Left lobe of liver (tissue), 2 donors: ENCODE data around the gene MEGF10. TPM values are rescaled to one million over a fixed set of nuclear protein-coding genes. Genes with fewer than 3 reads are reported as not detected.

ENCODE experiments used
- ATAC-seq: fragments of 200-7000 bp; cut with Tn5 transposase; one replicate; pipeline ENCODE4 v1.9.1; 2020; ENCODE audit warnings: mild to moderate bottlenecking, moderate library complexity
- DNase-seq: peaks from one replicate; pipeline ENCODE4 v3.0.0-alpha.2; 2020; ENCODE audit warnings: low spot score
- total RNA-seq: library from RNA; stranded (reverse); gene quantifications from one replicate; pipeline ENCODE4 v1.2.1, GENCODE V29; 2021
- donor health status: DM: no; HTN: no; CAD: no; lungs with moderate emphysema.
- donor health status: DM: no; HTN: yes; CAD: no.

The MEGF10 gene
- total RNA-seq, 1 donor from 2014 or later = 1.4 TPM

- DNase-seq (no peak), ATAC-seq (no peak)
These were observed 141.5 kb downstream of the MEGF10 start for GRCh38 chr5:127431977-127432585.

GRCh38 chr5:127433526-127433925, 142.9 kb downstream of the MEGF10 start:
- DNase-seq = no peak
- ATAC-seq = no peak

- DNase-seq (no peak), ATAC-seq (no peak)
These were observed 144.0 kb downstream of the MEGF10 start for GRCh38 chr5:127434588-127434987.

- DNase-seq (no peak), ATAC-seq (no peak)
These were observed 145.2 kb downstream of the MEGF10 start for GRCh38 chr5:127435821-127436220.

GRCh38 chr5:127439644-127440043, 149.0 kb downstream of the MEGF10 start:
- ATAC-seq (no peak), DNase-seq (no peak)

GRCh38 chr5:127440831-127441230, 150.2 kb downstream of the MEGF10 start:
- ATAC-seq = no peak
- DNase-seq = no peak

GRCh38 chr5:127441799-127442484, 151.3 kb downstream of the MEGF10 start:
- DNase-seq = no peak
- no peak for ATAC-seq

- DNase-seq = no peak
- ATAC-seq = no peak
These were observed 153.6 kb downstream of the MEGF10 start for GRCh38 chr5:127444171-127444570.

GRCh38 chr5:127445328-127445727, 154.7 kb downstream of the MEGF10 start:
- ATAC-seq (no peak), DNase-seq (no peak)

GRCh38 chr5:127446626-127447025, 156.0 kb downstream of the MEGF10 start:
- no peak for DNase-seq
- ATAC-seq = no peak

- ATAC-seq = no peak
- DNase-seq = no peak
These were observed 157.2 kb downstream of the MEGF10 start for GRCh38 chr5:127447827-127448226.

GRCh38 chr5:127450046-127450445, 159.4 kb downstream of the MEGF10 start:
- ATAC-seq (no peak), DNase-seq (no peak)

- ATAC-seq = no peak
- DNase-seq = no peak
These were observed 160.5 kb downstream of the MEGF10 start for GRCh38 chr5:127451096-127451495.

GRCh38 chr5:127452626-127453025, 162.0 kb downstream of the MEGF10 start:
- no peak for DNase-seq

GRCh38 chr5:127471211-127471610, 180.6 kb downstream of the MEGF10 start:
- DNase-seq (no peak), ATAC-seq (no peak)

More at GRCh38 chr5:127452626-127453025, 162.0 kb downstream of the MEGF10 start:
- ATAC-seq = no peak

- ATAC-seq (no peak), DNase-seq (no peak)
These were observed 182.1 kb downstream of the MEGF10 start for GRCh38 chr5:127472700-127473099.

- DNase-seq (no peak), ATAC-seq (no peak)
These were observed 195.9 kb downstream of the MEGF10 start for GRCh38 chr5:127486471-127486870.

- ATAC-seq = peak; percentile 87
- DNase-seq = no peak
These were observed 202.5 kb downstream of the MEGF10 start for GRCh38 chr5:127492854-127493738.

GRCh38 chr5:127498548-127498947, 208.0 kb downstream of the MEGF10 start:
- ATAC-seq (no peak), DNase-seq (no peak)

GRCh38 chr5:127505905-127506304, 215.3 kb downstream of the MEGF10 start:
- no peak for ATAC-seq
- no peak for DNase-seq

GRCh38 chr5:127506616-127507015, 216.0 kb downstream of the MEGF10 start:
- ATAC-seq (no peak), DNase-seq (no peak)
